Activated CD4-positive, alpha-beta T cell treated with anti-CD3 and anti-CD28 coated beads, Interleukin-2, amount 50 U/mL, for 16 hours (primary cell): ENCODE results near the gene CRLF2.
"Not testable (repeated sequence)": the region's sequence is repeated elsewhere in the genome, so short reads cannot be mapped to it uniquely, and the experiment has no call there.

ENCODE experiments used
- DNase-seq: peaks from one replicate; pipeline ENCODE4 v3.0.0-alpha.2; 2020

Gene CRLF2

GRCh38 chrX:1165535-1166196, 46.8 kb downstream of the CRLF2 start:
- DNase-seq, result no peak

DNA sequence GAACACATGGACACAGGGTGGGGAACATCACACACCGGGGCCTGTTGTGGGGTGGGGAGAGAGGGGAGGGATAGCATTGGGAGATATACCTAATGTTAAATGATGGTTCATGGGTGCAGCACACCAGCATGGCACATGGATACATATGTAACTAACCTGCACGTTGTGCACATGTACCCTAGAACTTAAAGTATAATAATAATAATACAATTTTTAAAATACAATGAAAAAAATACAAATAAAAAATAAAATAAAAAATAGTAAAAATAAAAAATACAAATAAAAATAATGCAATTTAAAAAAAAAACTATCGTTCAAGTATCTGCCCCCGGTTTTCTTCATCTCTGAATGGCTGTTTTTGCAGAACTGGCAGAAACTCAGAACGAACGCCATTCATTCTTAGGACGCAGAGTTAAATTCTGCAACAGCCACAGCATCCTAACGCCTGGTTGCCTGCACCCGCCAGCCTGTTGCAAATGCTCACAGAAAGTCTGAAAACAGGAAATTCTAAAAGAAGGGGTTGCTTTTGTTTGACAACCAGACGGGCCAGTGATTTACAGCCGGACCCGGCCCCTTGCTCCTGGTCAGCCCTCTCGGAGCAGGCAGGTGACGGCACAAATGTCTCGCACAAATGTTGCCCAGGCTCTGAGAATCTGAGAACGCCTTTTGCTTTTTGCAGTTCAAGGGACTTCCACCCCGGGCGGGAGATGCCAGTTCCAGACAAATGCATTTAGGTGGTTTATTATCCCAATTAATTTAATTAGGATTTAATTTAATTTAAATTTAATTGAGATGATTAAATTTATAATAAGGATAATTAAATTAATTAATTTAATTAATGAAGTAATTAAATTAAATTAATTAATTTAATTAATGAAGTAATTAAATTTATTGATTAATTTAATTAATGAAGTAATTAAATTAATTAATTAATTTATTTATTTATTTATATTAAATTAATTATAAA, 47.8 kb downstream of the CRLF2 start:
- no peak for DNase-seq

- DNase-seq, result no peak
These were observed 49.2 kb downstream of the CRLF2 start for GRCh38 chrX:1163231-1163630.

GRCh38 chrX:1162119-1162916, 50.1 kb downstream of the CRLF2 start:
- DNase-seq, result no peak

- no peak for DNase-seq
These were observed 52.9 kb downstream of the CRLF2 start for GRCh38 chrX:1159548-1159947.

DNA sequence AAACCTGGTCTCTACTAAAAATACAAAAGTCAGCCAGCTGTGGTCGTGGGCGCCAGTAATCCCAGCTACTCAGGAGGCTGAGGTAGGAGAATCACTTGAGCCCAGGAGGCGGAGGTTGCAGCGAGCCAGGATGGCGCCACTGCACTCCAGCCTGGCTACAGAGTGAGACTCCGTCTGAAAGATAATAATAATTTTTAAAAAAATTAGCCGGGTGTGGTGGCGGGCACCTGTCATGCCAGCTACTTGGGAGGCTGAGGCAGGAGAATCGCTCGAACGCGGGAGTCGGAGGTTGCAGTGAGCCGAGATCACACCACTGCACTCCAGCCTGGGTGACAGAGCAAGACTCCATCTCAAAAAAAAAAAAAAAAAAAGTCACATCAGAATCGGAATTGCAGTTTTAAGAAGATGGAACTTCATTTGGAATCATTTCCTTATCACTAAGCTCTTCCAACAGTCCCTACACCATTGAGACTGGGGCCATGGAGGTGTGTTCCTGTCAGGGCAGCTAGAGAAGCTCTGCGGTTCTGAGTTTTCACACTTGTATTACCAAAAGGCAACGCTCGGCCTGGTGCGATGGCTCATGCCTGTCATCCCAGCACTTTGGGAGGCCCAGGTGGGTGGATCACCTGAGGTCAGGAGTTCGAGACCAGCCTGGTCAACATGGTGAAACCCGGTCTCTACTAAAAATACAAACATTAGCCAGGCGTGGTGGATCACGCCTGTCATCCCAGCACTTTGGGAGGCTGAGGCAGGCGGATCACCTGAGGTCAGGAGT, 55.6 kb downstream of the CRLF2 start:
- DNase-seq, result not testable (repeated sequence)

- DNase-seq, result no peak
These were observed 58.5 kb downstream of the CRLF2 start for GRCh38 chrX:1153940-1154339.

- DNase-seq, result no peak
These were observed 60.4 kb downstream of the CRLF2 start for GRCh38 chrX:1152090-1152489.

DNA sequence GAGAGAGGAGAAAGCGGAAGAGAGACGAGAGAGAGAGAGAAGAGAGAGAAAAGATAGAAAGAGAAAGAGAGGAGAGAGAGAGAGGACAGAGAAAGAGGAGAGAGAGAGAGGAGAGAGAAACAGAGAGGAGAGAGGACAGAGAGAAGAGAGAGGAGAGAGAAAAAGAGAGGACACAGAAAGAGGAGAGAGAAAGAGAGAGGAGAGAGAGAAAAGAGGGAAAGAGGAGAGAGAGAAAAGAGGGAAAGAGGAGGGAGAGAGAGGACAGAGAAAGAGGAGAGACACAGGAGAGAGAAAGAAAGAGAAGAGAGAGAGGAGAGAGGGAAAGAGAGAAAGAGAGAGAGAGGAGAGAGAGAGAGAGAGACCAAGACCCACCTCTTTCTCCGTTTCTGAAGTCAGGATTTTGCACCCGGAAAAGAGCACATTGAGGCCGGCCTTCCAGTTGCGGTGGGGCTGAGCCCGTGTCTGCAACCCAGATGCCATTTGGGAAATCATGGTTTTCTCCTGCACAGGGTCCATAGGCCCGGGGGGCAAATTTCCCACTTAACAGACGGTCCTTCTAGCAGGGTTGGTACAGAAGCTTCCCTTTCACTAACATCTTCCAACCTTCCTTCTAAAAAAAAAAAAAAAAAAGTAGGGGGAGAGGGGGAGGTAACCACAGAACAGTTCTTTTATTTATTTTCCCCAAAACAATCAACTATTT, 60.9 kb downstream of the CRLF2 start:
- no peak for DNase-seq

DNA sequence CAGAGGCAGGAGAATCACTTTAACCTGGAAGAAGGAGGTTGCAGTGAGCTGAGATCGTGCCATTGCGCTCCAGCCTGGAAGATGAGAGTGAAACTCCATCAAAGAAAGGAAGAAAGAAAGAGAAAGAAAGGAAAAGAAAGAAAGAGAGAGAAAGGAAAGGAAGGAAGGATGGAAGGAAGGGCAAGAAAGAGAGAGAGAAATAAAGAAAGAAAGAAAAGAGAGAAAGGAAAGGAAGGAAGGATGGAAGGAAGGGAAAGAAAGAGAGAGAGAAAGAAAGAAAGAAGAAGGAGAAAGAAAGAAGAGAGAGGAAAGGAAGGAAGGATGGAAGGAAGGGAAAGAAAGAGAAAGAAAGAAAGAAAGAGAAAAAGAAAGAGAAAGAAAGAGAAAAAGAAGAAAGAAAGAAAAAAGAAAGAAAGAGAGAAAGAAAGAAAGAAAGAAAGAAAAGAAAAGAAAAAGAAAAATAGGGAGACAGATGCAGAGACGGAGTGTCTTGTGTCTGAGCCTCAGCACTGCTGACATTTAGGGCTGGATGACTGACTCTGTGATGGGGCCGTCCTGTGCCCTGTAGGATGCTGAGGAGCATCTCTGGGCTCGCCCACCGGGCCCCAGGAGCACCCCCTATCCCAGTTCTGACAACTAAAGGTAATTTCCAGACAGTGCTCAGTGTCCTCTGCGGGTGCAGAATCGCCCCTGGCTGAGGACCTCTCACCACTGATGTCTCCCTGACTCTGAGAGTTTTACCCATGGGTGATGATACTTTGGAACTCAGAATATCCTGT, 61.7 kb downstream of the CRLF2 start:
- no peak for DNase-seq

- no peak for DNase-seq
These were observed 64.6 kb downstream of the CRLF2 start for GRCh38 chrX:1147611-1148515.

DNA sequence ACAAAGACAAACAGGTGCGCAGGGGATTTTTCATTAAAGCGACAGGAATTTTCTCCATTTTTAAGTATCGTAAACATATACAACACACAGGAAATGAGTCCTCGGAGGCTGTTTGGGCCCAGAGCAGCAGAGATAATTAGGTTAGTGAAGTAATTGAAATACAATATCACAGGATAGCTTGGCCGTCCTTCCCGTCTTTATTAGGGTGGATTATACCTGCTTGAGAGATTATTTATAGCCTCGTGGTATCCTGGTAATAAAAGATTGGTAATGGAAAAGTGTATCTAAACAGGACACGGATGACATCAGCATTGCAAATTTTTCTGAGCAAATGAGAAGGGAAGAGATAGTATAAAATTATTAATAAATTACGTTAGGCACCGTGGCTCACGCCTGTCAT, 68.2 kb downstream of the CRLF2 start:
- no peak for DNase-seq
